NCI-H146 (cell line): Measurements from ENCODE around the gene TUBB4A.
"Not testable (repeated sequence)": the region's sequence is repeated elsewhere in the genome, so short reads cannot be mapped to it uniquely, and the experiment has no call there.

Experiments
- DNase-seq: peaks from one replicate; lab custom pipeline; 2025; lab: John Stamatoyannopoulos, UW

The TUBB4A gene

GRCh38 chr19:6501740-6502648 is at the start of gene TUBB4A:
Gene TUBB4A (minus strand): TSS chr19:6502309. CDS start chr19:6502212, 97 bp downstream.
- DNase-seq: no peak

- DNase-seq: no peak
Observed at GRCh38 chr19:6551091-6551490, 49.0 kb upstream of the TUBB4A start.

GRCh38 chr19:6550679-6551078 is 48.6 kb upstream of the TUBB4A start:
- not testable (repeated sequence) for DNase-seq

- DNase-seq: no peak
Observed at GRCh38 chr19:6543866-6544347, 41.8 kb upstream of the TUBB4A start.

- DNase-seq: no peak
Observed at GRCh38 chr19:6540918-6541689, 39.0 kb upstream of the TUBB4A start.

GRCh38 chr19:6539514-6539913 is 37.4 kb upstream of the TUBB4A start:
- DNase-seq: no peak

- DNase-seq: no peak
Observed at GRCh38 chr19:6535558-6536137, 33.5 kb upstream of the TUBB4A start.

- DNase-seq: no peak
Observed at GRCh38 chr19:6534451-6535093, 32.5 kb upstream of the TUBB4A start.

GRCh38 chr19:6533746-6534418 is 31.8 kb upstream of the TUBB4A start:
- no peak for DNase-seq

GRCh38 chr19:6533000-6533328 is 30.9 kb upstream of the TUBB4A start:
- DNase-seq: no peak

- no peak for DNase-seq
Observed at GRCh38 chr19:6532244-6532999, 30.3 kb upstream of the TUBB4A start.

GRCh38 chr19:6531956-6532243 is 29.8 kb upstream of the TUBB4A start:
- no peak for DNase-seq

GRCh38 chr19:6531163-6531955 is 29.2 kb upstream of the TUBB4A start:
- DNase-seq: no peak

- peak; percentile 46 for DNase-seq
Observed at GRCh38 chr19:6530386-6531162, 28.5 kb upstream of the TUBB4A start, which contains the start of gene TNFSF9. Gene TNFSF9 (plus strand): TSS chr19:6531026. CDS start chr19:6531037, 11 bp downstream.

GRCh38 chr19:6529937-6530385 is 27.9 kb upstream of the TUBB4A start:
- DNase-seq: no peak

- DNase-seq: no peak
Observed at GRCh38 chr19:6529351-6529750, 27.2 kb upstream of the TUBB4A start.

GRCh38 chr19:6528544-6529121 is 26.5 kb upstream of the TUBB4A start:
- DNase-seq: no peak

- no peak for DNase-seq
Observed at GRCh38 chr19:6527893-6528543, 25.9 kb upstream of the TUBB4A start.
